ENCODE data around the gene CSNK1E.

- TF ChIP-seq, protein P1, sequence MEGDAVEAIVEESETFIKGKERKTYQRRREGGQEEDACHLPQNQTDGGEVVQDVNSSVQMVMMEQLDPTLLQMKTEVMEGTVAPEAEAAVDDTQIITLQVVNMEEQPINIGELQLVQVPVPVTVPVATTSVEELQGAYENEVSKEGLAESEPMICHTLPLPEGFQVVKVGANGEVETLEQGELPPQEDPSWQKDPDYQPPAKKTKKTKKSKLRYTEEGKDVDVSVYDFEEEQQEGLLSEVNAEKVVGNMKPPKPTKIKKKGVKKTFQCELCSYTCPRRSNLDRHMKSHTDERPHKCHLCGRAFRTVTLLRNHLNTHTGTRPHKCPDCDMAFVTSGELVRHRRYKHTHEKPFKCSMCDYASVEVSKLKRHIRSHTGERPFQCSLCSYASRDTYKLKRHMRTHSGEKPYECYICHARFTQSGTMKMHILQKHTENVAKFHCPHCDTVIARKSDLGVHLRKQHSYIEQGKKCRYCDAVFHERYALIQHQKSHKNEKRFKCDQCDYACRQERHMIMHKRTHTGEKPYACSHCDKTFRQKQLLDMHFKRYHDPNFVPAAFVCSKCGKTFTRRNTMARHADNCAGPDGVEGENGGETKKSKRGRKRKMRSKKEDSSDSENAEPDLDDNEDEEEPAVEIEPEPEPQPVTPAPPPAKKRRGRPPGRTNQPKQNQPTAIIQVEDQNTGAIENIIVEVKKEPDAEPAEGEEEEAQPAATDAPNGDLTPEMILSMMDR (conservative IDR thresholded peaks at IDR 0.05), result no peak
- no peak for TF ChIP-seq ZFX (IDR thresholded peaks at IDR 0.05)
Observed at GRCh38 chr22:38240734-38241252, 76.4 kb downstream of the CSNK1E start.
